Heart left ventricle (tissue), 13 donors: ENCODE measurements around the gene METTL3.
A peak's percentile ranks its signal among the peaks of the same experiment; 100 is the strongest.

Experiments
- CTCF ChIP-seq, 12 donors: fragments of 200-600 bp; sonication (generic) in 4 of 12; IDR thresholded peaks; one replicate each; pipeline versions ENCODE4 v1.5.0 to v1.8.0; 2018 to 2022; ENCODE audit warnings: antibody characterized with exemption in 12 of 12, mild to moderate bottlenecking in 5 of 12
- POLR2A ChIP-seq, 2 donors: fragments of 450-650 bp; IDR thresholded peaks; one replicate each; pipeline ENCODE4 v1.6.1; 2017; ENCODE audit warnings: antibody characterized with exemption in 2 of 2, mild to moderate bottlenecking in 2 of 2, moderate library complexity in 2 of 2
- donor health status: ischemic (EF 13 %, LVEDD 7.1; RV severe dilation, severe dysfunction).
- donor health status: DM: no; HTN: yes; CAD: no.
- donor health status: DM: no; HTN: no; CAD: no.
- donor health status: ischemic (EF 25% LVEDD 6.9; RV normal size, moderate dysfunction).
- donor health status: ischemic (EF 25% LVEDD 5.7; RV mildly dilated, moderate dysfunction).
- donor health status: ischemic (EF 35%, LVEDD 5.7; RV mildly dilated, moderate dysfunction).
- donor health status: nonischemic (EF 11% LVEDD 7.7; RV severe dilation, severe dysfunction).
- donor health status: DM: yes; HTN: yes; CAD: no.
- donor health status: PGD.
- donor health status: ischemic (EF 29% LVEDD 5.4; RV normal size, mild dysfunction).
- donor health status: nonischemic (EF 23%, LVEDD 6.1; RV moderate dilation, normal function).

GRCh38 chr14:21498540-21499526, 12.3 kb downstream of the METTL3 start:
- peak in 10 of 12 donors; percentile 19 to 59 (median 44) for TF ChIP-seq CTCF (IDR thresholded peaks at IDR 0.05)
- no peak for TF ChIP-seq POLR2A (IDR thresholded peaks at IDR 0.05)
